HG03469 (cell line): ENCODE data around the gene GABRB2.
"Not testable (repeated sequence)": the region's sequence is repeated elsewhere in the genome, so short reads cannot be mapped to it uniquely, and the experiment has no call there.

ENCODE experiments used
- ATAC-seq: cut with Tn5 transposase; IDR thresholded peaks from one replicate; pipeline ENCODE4 v1.9.1; 2021; ENCODE audit warnings: mild to moderate bottlenecking, moderate library complexity, moderate number of reproducible peaks; ENCODE audit not compliant: unreplicated experiment

Gene GABRB2

DNA sequence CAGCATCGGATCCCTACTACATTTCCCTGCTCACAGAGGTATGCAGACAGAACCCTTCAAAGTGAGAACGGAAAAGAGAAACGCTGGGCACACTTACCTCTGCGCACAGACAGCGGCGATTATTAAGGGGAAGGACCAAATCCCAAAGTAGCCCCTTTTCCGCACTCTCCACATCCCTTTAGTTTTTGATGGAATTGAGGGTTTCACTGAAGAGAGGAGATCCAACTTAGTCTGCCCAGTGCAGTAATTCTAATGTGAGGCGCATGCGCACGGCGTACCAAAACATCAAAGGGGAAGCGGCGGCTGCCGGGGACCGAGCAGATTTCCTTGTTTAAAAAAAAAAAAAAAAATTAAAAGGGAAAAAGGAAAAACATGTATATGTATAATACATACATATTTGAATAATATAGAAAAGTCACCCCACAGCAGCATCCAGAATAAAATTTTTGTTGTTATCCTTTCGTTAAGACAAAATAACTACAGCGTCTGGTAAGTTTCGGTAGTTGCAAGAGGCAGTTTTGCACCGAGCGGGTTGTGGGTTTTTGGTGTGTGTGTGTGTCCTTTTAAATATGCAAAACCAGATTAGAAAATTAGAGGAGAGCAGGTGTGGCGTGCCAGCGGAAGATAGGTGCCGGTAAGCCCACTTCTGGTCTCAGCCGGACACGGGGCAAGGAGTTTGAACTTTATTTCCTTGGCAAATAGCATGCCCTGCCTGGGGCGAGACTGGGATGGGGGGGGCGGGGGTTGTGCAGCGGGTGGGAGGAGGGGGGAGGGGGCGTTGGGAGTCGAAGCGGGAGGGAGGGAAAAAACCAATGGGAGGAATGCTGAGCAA, at the start of gene GABRB2:
Gene GABRB2 (minus strand): TSS at position 256 of the 832 bp plus-strand sequence. CDS start 82 bp downstream, at position 174.
- ATAC-seq = peak; percentile 51

DNA sequence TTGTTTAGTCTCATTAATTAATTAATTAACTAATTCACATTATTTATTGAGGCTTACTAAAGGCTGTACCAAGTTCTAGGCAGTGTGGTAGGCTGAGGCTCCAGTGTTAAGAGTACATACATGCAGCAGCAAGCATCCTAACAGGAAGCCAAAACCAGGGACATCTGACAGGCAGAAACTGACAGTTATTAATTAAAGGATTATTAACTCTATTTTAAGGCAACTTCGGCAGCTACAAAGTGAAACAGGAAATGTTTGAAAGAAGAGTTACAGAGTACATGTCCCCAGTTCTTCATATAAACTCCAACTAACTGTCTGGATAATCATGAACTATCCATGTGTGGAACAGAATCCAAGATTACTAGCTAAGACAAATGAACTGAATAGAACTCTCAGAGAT, 39.3 kb upstream of the GABRB2 start:
- no peak for ATAC-seq

DNA sequence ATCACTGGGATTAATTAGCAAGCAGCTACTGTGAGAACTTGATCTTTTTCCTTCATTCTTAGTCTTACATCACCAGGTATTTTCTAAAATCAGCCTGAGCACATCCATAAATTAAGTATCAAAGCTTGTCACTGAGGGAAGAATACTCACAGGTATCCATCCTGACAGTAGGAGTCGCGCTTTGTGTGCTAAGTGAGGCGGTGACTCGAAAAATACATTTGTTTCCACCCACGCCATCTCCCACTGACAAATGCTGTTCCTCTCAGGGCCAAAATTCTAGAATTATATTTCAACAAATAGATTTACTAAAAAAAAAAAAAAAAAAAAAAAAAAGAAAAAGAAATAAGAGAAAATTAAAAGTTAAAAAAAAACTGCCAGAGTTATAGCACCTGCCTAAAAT, 34.1 kb upstream of the GABRB2 start:
- no peak for ATAC-seq

DNA sequence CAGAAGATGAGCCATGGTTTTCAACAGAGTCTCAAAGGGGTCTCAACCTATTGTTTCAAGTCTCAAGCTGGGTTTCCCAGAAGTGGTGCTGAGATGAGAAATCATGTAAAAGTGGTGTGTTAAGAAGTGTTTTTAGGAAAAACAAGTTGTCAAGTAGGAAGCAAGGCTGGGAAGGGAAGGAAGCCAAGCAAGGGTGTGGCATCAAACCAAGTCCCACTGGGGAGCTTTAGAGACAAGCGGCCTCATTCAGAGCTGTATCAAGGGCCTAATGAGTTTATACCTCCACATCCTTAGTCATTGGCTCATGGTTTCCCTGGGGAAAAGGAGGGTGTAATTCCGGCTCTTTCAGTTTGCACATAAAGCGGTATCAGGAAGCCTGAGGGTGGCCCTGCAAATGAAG, 26.4 kb upstream of the GABRB2 start:
- no peak for ATAC-seq

DNA sequence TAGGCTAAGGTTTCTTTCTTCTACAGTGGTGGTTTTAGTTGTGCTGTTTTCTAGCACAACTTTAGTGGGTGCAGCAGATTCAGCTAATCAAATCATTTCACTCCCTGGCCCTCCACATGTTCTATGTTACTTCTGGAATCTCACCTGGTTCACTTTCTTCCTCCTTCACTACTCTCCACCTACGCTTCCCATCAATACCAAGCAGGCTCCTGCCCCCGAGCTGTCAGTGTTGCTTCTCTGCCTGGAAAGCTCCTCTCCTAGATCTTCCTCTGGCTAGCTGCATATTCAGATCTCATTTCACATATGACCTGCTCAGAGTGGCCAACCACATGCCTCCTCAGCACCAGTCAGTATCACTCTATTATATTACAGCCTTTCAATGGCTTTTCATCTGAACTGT, 19.6 kb upstream of the GABRB2 start:
- ATAC-seq = no peak

DNA sequence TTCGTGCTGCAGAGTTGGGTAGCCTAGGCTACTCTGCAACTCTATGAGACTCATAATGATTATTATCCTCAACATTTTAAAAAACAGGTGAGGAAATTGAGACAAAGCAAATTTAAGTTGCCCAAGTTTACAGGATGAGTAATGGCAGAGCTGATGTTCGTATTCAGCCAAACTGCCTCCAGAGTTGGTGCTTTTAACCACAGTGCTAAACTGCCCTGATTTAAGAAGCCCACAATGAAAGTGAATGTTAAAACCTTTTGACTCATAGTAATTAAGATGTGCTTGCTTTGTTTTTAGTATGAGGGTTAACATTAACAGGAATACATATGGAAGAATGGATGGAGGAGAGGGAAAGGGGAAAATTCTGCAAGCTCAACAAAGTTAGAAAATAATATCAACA, 15.9 kb upstream of the GABRB2 start:
- ATAC-seq = no peak

DNA sequence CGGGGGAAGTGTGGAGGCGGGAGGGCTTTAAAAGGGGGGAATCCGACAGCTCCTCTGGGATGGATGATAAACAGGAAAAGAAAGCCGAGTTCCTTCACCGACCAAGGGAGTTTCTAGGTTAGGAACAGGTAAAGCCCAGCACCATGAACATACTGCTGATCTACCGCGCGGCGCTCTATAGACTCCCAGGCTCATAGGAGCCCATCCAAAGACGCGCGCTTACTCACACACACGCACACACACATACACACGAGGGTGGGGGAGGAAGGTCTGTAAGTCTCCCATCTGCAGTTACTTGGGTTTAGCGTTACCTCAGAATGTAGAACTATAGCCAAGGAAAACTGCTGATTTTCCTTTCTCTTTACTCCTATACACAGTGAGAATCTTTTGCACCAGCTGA, 2.6 kb upstream of the GABRB2 start:
- ATAC-seq = no peak

DNA sequence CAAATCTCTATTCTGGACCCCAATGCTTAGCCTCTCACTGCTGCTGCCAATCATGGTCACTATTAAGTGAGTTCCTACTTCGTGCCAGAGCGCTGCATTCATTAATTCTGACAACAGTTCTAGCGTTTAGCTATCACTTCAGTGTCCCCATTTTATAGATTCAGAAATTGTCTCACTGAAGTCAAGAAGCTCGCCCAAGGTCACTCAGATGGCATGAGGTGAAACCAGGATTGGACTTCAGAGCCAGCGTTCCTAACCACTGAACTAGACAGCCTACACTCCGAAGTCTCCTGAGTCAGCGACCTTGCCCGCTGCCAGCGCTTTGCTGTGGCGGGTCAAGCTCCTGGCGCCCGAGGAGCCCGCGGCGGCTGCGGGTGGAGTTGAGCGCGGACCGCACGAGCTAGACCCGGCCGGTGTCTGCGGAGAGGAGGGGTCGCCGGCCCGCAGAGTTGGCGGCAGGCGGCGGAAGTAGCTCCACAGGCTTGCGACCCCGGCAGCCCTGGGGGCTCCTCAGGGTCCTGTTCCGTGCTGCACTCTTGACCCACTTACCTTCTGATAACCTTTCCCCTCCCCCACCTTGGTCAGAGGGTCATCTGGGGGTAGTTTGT, 2.1 kb upstream of the GABRB2 start:
- no peak for ATAC-seq

DNA sequence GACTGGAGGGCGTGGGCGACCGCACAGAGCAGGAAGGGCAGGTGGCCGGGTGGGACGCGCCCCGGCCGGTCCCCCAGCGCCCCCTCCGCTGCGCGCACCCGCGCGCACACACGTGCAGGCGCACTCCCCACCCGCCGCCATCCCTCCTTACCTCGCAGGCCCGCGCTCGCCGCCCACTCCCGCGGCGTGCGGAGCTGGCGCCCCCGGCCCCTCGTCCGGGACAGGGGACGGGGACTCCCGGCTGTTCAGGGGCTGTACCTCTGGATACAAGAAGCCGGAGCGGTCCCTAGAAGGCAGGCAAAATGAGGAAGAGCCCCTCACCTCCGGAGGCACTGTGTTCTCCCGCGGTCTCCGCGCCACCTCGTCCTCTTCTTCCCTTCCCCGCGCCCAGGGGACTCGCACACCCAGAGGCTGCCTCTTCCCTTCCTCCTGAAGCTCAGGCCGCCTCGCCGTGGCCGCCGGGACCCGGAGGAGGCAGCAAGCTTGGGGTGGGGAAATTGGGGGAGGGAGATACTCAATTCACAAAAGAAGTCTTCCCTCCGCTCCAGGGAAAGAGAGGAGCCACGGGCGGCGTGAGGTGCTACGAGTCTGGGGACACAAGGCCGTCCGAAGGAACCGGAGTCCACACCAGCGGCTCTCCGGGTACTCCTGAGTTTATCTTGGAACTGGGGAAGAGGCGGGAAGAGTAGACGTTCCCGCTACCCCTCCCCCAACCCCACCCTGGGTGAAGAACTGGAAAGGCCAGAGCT, 1.4 kb upstream of the GABRB2 start:
- ATAC-seq = no peak

DNA sequence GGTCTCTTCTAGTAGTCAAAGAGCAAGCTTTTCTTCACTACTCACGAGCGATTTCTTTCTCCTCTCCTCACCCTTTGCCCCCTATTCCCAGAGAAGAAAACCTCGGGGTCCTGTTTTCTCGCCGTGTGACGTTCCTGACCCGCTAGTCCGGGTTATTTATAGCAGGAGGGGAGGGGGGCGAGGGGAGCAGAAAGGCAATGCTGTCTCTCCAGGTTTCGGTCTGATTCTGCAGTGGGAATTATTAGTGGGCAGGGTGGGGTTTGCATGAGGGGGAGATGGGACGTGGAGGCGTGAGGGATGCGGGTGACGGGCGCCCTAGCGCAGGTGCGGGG, 847 bp upstream of the GABRB2 start:
- ATAC-seq = no peak

DNA sequence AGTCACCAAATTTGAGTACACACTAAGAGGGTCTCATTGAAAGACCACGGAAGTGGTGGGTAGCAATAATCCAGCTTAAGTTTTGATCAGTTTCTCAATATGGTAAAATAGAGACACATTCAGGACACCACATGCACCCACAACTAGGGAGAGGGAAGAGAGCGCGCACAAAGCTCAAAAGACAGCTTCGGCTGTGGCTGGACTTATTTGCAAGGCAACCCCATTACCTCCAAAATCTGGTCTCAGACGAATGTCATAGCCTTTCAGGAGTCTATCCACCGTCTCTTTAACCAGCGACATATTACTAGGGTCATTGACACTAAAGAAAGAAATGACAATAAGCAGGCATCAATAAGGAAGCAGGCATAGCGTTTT, 443 bp downstream of the GABRB2 start:
- no peak for ATAC-seq

DNA sequence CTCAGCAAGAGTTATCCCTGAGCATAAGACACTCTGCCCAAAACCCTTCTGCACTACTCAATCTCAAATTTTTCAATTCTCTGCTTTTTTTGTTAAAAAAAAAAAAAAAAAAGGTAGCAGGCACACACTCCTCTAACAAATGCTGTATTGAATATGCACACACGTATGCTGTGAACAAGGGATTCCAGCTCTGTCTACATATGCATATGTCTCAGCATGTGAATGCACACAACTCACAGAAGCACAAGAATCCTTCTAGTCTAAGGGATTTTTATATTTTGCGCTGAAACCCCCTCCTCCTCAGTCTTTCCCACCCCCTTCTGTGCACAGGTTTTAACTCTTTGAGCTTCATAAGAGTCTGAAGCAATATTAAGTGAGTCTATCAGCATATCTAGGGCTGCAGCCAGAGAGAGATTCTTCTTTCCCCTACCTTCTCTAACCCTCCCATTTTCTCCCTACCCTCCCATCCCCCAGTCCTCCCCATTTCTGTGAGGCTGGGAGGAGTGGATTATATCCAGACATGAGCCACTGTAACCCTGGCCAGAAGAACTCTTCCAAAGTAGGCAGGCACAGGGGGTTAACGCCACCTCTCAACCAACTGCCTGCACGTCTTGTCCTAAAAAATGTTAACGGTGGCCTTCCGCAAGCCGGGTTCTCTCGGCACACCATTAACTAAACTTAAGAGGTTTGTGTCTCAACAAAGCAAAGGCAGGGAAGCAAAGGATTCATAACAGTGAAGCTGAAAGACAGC, 1.0 kb downstream of the GABRB2 start:
- ATAC-seq = no peak

DNA sequence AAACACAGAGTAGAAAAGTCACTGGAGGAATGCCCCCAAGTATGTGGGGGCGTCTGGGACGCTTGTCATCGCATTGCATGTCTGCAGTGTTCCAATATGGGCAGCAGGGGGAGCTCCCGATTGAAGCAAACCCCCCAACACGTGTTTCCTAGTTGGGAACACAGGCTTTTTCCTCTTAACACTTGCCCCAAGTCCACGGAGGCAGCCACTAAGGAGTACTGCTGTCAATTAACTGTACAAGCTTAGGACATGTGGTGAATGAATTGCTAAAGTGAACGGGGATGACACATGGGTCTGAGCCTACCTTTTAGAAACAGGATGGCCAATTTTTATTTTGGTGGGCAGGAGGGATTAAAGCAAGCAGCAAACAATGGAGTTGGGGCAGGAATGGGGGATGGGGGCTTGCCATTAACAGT, 2.2 kb downstream of the GABRB2 start:
- ATAC-seq = peak; percentile 41

DNA sequence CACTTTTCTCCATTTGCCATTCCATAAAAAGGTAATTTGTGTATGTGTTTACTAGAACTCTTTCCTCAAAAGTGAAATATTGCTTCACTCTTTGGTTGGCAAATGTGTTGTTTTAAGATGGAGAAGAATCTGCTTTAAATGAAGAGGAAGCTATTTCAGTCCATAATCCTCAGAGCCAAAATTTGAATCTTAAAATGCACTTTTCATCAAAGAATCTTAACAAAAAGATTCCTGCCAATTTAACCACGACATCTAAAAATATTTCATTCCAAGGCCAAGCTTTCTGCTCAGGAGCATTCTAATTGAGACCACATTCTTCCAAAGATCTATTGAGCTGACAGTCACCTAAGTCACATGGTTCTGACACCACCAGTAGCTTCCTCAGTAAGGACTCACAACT, 7.5 kb downstream of the GABRB2 start:
- ATAC-seq = no peak

DNA sequence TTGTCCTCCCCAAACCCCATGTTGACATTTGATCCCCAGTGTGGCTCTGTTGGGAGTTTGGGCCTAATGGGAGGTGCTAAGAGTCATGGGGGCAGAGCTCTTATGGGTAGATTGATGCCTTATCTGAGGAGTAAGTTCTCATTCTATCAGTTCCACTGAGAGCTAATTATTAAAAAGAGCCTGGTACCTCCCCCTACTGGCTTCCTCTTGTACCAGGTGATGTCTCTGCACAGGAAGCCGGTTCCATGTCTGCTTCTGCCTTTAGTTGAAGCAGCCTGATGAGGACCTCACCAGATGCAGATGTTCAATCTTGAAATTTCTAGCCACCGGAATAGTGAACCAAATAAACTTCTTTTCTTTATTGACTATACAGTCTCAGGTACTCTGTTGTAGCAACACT, 10.8 kb downstream of the GABRB2 start:
- ATAC-seq = peak; percentile 73

DNA sequence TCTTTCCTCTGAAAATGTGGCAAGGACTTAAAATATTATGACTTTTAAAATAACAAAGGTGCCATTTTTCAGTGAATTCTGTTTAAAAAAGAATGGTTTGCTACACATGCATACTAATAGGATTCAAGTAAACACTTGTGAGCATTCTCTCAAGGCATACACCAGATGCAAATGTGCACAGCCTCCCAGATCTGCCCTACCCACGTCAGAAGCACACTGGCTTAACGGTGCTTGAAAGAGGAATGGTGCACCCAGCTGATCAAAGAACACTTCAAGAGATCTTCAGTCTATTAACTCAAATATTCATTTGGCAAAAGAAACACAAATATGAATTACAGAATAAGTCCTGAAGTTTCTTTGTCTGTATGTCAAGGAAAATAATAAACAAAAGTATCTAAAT, 15.8 kb downstream of the GABRB2 start:
- no peak for ATAC-seq

DNA sequence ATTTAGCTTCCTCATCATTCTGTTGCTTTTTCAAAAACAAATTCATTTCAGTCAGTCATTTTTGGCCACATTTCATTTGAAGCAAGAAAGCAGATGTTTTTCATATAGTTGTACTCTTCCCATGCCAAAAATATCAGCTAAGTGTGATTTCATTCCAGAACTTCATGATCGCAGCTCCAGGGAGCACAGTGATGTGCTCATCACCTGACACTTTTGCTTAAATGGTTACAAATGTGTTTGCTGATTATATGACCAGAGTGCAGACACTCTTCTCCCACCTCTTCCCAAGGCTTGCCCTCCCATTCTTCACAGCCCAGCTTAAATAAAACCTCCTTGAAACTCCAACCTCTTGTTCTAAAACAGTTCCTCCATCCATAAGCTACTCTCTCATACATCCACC, 32.6 kb downstream of the GABRB2 start:
- ATAC-seq = no peak

DNA sequence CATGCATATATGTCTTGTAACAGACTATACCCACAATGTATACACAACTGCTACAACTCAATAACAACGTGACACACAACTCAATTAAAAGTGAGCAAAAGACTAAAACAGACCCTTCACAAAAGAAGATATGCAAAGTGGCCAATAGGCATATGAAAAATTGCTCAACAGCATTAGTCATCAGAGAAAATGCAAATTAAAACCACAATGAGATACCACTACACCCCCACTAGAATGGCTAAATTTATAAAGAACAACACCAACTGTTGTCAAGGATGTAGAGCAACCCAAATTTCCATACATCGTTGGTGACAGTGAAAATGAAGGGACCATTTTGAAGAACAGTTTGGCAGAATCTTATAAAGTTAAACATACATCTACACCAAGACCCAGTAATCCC, 38.9 kb downstream of the GABRB2 start:
- ATAC-seq = peak; percentile 70

DNA sequence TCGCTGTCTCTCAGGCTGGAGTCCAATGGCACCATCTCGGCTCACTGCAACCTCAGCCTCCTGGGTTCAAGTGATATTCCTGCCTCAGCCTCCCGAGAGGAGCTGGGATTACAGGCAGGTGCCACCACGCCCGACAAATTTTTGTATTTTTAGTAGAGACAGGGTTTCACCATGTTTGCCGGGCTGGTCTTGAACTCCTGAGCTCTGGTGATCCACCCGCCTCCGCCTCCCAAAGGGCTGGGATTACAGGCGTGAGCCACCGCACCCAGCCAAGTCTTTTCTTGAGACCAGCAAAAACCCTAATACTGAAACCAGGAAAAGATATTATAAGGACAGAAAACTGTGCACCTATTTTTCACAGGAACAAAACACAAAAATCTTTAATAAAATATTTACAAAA, 41.4 kb downstream of the GABRB2 start:
- not testable (repeated sequence) for ATAC-seq

DNA sequence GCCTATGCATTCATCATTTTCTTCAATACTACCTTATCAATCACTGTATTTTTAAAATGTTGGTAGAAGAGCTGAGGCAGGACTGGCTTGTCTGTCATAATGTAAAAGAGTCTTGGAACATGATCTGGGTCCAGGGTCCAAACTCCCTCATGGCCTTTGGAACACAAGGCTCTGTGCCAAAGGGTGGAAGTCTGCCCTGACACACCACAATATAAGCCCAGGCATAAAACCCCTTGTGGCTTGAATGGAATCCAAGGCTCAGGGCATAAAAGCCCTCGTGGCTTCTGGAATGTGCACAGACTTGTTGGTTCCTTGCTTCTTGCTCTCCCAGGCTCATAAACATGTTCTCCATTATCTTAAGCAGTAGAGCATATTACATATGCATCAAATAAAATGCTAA, 48.0 kb downstream of the GABRB2 start:
- no peak for ATAC-seq

DNA sequence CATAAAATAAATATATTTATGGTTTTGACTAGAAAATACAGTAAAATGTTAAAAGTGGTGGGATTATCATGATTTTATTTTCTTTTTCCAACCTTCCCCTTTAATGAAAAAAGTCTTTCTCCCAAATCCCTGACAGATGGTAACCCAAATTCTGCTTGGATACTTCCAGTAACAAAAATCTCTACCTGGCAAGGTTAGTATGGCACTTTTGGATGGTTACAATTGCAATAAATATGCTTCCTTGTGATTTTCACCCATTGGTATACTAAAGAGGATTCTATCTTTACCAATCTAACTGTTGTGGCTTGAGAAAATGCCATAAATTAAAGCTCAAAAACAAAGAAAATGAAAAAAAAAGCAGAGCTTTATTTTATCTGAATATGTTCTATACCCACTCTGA, 62.8 kb downstream of the GABRB2 start:
- ATAC-seq = no peak
